ENCODE results near the gene DHH.
"Not testable (repeated sequence)": the region's sequence is repeated elsewhere in the genome, so short reads cannot be mapped to it uniquely, and the experiment has no call there.

The DHH gene

DNA sequence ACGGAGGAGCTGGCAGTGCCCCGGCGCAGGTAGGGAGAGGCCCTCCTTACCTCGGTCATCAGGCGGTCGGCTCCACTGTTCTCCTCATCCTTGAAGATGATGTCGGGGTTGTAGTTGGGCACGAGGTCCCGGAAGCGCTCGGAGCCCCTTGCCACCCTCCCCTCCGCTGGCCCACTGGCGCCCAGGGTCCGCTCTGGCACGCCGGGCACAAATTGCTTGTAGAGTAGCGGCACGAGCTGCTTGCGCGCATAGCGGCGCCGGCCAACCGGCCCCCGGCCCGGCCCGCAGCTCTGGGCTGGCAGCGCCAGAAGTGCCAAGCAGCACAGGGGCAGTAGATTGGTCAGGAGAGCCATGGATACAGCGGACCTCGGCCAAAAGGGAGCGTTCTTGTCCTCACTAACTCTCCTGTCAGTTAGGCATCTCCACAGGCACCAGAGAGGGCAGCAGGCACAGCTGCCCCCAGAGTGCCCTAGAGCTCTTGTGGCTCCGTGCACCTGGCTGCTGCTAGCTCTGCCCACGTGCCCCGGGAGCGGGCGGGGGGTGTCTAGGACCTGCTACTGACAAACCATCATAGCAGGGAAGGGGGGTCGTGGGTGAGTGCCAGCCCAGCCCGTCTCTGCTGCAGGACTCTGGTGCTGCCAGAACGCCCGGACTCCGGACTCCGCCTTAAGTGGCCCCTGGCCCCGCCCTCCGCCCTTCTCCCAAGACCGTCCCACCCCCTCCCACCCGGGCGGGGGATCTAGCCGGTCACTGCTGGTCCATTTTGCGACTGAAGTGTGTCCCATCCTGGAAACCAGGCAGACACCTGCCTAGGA lies at the start of gene DHH:
Gene DHH (minus strand): TSS at position 642 of the 815 bp plus-strand sequence. CDS start 289 bp downstream, at position 353.
- no peak for DNase-seq

DNA sequence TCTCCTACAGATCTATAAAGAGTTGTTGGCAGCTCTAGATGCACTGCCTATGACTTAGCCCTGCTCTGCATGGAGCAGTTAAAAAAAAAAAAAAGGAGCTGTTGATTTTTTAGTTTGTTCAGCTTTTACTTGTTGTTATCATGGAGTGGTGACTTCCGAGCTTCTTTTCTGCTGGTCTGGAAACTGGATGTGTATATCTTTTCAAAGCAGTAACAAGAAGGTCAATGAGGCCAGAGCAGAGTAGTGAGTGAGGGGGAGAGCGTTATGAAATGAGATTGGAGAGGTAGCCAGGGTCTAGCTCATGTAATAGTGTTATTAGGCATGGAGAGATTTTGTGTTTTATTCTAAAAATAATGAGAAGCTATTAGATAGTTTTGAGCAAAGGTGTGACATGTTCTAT lies 49.8 kb upstream of the DHH start:
- no peak for DNase-seq

GRCh38 chr12:49138999-49139398 lies 44.4 kb upstream of the DHH start:
- DNase-seq: no peak

GRCh38 chr12:49138587-49138986 lies 44.0 kb upstream of the DHH start:
- no peak for DNase-seq

- DNase-seq: no peak
Measured at GRCh38 chr12:49137476-49137875, 42.9 kb upstream of the DHH start.

- DNase-seq: not testable (repeated sequence)
Measured at GRCh38 chr12:49136997-49137396, 42.4 kb upstream of the DHH start.

GRCh38 chr12:49133590-49133989 lies 39.0 kb upstream of the DHH start:
- DNase-seq: no peak

GRCh38 chr12:49133014-49133413 lies 38.4 kb upstream of the DHH start:
- no peak for DNase-seq

DNA sequence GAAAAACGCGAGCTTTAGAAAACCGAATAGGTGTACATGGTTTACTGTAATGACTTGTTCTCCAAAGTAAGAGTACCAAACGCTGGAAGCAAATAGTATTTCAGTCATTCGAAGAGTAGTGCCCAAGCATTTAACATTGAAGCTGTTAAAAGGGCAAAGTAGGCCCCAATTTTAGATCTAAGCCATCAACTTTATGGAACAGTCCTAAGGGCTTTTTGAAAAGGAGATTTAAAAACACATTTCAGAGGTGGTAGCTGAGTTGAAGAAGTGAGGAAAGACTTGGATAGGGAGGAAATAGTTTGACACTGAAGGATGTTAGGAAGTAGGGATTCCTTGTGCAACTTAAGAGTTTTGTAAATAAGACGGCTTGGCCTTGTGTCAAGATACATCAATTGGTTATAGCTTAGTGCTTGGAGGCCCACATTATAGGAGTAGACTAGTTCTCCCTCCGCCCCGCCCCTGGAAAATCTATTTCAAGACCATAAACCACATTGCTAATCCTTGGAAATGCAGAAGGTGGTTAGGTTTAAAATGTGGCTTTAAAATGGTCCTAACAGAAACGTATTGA lies 37.4 kb upstream of the DHH start:
- DNase-seq: peak; percentile 52

GRCh38 chr12:49131051-49131893 lies 36.7 kb upstream of the DHH start, which contains the start of gene TUBA1B:
TUBA1B (minus strand) TSS chr12:49131395; CDS start chr12:49131300, 95 bp downstream.
- DNase-seq: peak; percentile 59

DNA sequence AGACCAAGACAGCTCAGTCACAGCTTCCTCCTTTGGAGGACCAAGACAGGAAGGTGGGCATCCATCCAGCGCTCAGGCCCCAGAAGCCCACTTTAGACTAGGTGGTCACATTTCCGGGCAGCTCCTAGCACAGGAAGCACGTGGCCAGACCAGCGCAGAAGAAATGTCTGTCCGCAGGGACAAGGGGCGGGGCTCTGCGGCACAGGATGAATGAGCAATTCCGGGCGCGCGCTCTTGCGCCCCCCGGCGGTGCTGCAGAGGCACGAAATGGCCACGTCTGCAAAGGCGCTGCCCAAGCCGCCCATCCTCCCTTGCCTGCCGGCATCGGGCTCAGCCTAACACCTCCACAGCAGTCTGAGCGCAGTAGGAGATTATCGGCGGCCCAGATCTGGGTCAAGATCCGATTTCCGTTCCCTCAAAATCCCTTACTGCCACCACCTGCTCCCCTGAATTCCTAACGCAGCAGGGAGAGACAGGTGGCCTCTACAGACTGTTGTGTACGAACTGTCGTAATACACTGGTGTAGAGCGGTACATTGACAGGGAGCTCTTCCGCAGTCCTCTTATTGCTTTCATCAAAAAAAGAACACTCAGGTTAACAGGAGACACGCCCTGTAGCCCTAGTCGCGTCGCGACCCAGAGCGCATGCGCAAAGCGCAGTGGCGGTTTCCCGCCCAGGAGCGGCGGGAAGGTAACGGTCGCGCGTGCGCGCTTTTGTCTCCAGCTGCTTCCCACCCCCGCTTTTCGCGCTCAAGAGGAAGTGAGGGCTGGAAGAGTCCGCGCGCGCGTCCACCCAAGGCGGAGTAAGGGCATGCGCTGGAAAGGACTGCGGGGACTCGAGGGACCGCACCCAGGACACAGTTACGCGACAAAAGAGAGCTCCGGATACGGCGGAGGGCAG lies 35.8 kb upstream of the DHH start:
- peak; percentile 82 for DNase-seq

DNA sequence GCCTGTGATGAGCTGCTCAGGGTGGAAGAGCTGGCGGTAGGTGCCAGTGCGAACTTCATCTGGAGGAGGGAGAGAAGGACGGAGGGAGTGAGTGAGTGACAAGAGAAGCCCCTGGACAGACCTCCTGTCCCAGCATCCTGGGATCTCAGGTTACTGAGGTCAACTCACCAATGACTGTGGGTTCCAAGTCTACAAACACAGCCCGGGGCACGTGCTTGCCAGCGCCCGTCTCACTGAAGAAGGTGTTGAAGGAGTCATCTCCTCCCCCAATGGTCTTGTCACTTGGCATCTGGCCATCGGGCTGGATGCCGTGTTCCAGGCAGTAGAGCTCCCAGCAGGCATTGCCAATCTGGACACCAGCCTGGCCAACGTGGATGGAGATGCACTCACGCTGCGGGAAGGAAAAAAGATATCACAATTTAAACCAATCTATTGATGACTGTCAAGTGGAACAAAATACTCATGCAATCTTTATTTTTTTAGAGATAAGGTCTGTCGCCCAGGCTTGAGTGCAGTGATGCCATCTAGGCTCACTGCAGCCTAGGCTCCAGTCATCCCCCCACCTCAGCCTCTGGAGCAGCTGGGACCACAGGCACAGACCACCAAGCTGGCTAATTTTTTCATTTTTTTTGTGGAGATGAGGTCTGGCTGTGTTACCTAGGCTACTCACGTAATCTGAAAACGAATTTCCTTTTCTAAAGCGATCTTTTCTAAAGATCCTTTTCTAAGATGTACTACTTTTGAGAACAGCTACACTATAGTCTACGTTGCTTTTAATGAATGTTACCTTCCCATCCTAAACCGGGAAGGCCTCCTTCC lies 34.9 kb upstream of the DHH start:
- DNase-seq: no peak

DNA sequence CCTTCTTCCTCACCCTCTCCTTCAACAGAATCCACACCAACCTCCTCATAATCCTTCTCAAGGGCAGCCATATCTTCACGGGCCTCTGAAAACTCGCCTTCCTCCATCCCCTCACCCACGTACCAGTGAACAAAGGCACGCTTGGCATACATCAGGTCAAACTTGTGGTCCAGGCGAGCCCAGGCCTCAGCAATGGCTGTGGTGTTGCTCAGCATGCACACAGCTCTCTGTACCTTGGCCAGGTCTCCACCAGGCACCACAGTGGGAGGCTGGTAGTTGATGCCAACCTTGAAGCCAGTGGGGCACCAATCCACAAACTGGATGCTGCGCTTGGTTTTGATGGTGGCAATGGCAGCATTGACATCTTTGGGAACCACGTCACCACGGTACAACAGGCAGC lies 33.4 kb upstream of the DHH start:
- not testable (repeated sequence) for DNase-seq

- no peak for DNase-seq
Measured at GRCh38 chr12:49126852-49127763, 32.5 kb upstream of the DHH start.

- no peak for DNase-seq
Measured at GRCh38 chr12:49121047-49121696, 26.6 kb upstream of the DHH start.

DNA sequence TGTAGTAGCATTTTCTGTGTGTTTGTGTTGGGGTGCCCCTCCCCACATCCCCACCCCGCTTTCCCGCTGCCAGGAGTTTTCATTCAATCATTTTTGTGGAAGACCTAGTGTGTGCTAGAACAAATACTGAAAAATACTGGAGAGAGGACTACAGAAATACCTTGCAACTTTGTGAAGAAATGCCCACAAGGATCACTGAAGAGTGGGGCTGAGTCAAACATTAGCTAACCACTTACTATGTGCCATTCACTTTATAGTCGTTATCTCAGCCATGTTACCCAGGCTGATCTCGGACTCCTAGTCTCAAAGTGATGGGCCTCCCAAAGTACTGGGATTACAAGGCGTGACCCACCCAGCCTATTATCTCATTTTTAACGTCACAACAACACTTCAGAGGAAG lies 16.6 kb upstream of the DHH start:
- no peak for DNase-seq

GRCh38 chr12:49110464-49111155 lies 16.0 kb upstream of the DHH start, which contains the start of gene LMBR1L:
LMBR1L (minus strand) TSS chr12:49110847; CDS start chr12:49110555, 292 bp downstream.
- DNase-seq: peak; percentile 98

GRCh38 chr12:49109641-49110463 lies 15.3 kb upstream of the DHH start:
- no peak for DNase-seq

All from NCI-H2029 treated with DMSO at 0.1 percent for 48 hours (cell line).